Tibial artery (tissue), 4 donors: ENCODE data around the gene PPP1R15A.
A peak's percentile ranks its signal among the peaks of the same experiment; 100 is the strongest.
"Not testable (repeated sequence)": the region's sequence is repeated elsewhere in the genome, so short reads cannot be mapped to it uniquely, and the experiment has no call there.

Source experiments
- DNase-seq, 2 donors: peaks; one replicate each; pipeline ENCODE4 v3.0.0-alpha.2; 2019
- H3K27ac ChIP-seq, 2 donors: fragments of 200-600 bp; sonication (generic) in 1 of 2; 1 replicate in 1 of 2; 2 replicates in 1 of 2; pipeline ENCODE4 v1.5.1; 2018 to 2019; ENCODE audit warnings: mild to moderate bottlenecking in 1 of 2
- H3K27me3 ChIP-seq, 2 donors: fragments of 200-600 bp; sonication (generic) in 1 of 2; one replicate each; pipeline versions ENCODE4 v1.5.1 to v1.6.0; 2016 to 2019
- H3K36me3 ChIP-seq, 3 donors: fragments of 200-600 bp; sonication (generic) in 2 of 3; one replicate each; pipeline ENCODE4 v1.5.1; 2016 to 2019; ENCODE audit warnings: mild to moderate bottlenecking in 2 of 3
- H3K4me1 ChIP-seq, 4 donors: fragments of 200-600 bp; sonication (generic) in 2 of 4; 1 replicate in 3 of 4; 2 replicates in 1 of 4; pipeline ENCODE4 v1.5.1; 2016 to 2019
- H3K4me3 ChIP-seq, 2 donors: fragments of 200-600 bp; sonication (generic) in 1 of 2; 1 replicate in 1 of 2; 2 replicates in 1 of 2; pipeline ENCODE4 v1.5.1; 2018 to 2019; ENCODE audit warnings: mild to moderate bottlenecking in 2 of 2
- H3K9me3 ChIP-seq, 3 donors: fragments of 200-600 bp; sonication (generic) in 1 of 3; one replicate each; pipeline ENCODE4 v1.5.1; 2016 to 2019
- intact Hi-C: fragments of 100-400 bp; cut with DNase I; formaldehyde crosslinking; loops from one replicate; pipeline ENCODE4 v1.15.0; 2023; ENCODE audit warnings: low total_unique reads
- TF ChIP-seq, protein P1 (sequence below), 2 experiments: fragments of 200-600 bp in 1 of 2; fragments of 450-650 bp in 1 of 2; IDR thresholded peaks; one replicate each; pipeline ENCODE4 v1.5.1; 2017 to 2019; ENCODE audit warnings: antibody characterized with exemption in 2 of 2, mild to moderate bottlenecking in 1 of 2, moderate library complexity in 1 of 2

PPP1R15A gene

DNA sequence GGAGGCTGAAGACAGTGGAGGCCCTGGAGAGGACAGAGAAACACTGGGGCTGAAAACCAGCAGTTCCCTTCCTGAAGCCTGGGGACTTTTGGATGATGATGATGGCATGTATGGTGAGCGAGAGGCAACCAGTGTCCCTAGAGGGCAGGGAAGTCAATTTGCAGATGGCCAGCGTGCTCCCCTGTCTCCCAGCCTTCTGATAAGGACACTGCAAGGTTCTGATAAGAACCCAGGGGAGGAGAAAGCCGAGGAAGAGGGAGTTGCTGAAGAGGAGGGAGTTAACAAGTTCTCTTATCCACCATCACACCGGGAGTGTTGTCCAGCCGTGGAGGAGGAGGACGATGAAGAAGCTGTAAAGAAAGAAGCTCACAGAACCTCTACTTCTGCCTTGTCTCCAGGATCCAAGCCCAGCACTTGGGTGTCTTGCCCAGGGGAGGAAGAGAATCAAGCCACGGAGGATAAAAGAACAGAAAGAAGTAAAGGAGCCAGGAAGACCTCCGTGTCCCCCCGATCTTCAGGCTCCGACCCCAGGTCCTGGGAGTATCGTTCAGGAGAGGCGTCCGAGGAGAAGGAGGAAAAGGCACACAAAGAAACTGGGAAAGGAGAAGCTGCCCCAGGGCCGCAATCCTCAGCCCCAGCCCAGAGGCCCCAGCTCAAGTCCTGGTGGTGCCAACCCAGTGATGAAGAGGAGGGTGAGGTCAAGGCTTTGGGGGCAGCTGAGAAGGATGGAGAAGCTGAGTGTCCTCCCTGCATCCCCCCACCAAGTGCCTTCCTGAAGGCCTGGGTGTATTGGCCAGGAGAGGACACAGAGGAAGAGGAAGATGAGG is 1.5 kb downstream of the PPP1R15A start:
- Histone ChIP-seq H3K27me3 (no peaks in the 10 kb centered on the region), H3K27ac (peak overlapping the region; percentile 99 to 100), H3K9me3 (no peaks in the 10 kb centered on the region), H3K4me3 (peak overlapping the region; percentile 95 to 100), H3K36me3 (peaks cover 42 to 48% (median 46%) of the 10 kb centered on the region in 3 donors), H3K4me1 (peaks cover 0 to 55% (median 34%) of the 10 kb centered on the region in 4 donors)
- intact Hi-C loops = loop anchor here (5.0 to 10.0 kb wide), 2 partner anchors 91 to 244 kb away; partner anchors contain the start of genes C19orf73, FTL and PPFIA3
- TF ChIP-seq, protein P1, sequence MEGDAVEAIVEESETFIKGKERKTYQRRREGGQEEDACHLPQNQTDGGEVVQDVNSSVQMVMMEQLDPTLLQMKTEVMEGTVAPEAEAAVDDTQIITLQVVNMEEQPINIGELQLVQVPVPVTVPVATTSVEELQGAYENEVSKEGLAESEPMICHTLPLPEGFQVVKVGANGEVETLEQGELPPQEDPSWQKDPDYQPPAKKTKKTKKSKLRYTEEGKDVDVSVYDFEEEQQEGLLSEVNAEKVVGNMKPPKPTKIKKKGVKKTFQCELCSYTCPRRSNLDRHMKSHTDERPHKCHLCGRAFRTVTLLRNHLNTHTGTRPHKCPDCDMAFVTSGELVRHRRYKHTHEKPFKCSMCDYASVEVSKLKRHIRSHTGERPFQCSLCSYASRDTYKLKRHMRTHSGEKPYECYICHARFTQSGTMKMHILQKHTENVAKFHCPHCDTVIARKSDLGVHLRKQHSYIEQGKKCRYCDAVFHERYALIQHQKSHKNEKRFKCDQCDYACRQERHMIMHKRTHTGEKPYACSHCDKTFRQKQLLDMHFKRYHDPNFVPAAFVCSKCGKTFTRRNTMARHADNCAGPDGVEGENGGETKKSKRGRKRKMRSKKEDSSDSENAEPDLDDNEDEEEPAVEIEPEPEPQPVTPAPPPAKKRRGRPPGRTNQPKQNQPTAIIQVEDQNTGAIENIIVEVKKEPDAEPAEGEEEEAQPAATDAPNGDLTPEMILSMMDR (IDR thresholded peaks at IDR 0.05) = no peak
- no peak for DNase-seq

DNA sequence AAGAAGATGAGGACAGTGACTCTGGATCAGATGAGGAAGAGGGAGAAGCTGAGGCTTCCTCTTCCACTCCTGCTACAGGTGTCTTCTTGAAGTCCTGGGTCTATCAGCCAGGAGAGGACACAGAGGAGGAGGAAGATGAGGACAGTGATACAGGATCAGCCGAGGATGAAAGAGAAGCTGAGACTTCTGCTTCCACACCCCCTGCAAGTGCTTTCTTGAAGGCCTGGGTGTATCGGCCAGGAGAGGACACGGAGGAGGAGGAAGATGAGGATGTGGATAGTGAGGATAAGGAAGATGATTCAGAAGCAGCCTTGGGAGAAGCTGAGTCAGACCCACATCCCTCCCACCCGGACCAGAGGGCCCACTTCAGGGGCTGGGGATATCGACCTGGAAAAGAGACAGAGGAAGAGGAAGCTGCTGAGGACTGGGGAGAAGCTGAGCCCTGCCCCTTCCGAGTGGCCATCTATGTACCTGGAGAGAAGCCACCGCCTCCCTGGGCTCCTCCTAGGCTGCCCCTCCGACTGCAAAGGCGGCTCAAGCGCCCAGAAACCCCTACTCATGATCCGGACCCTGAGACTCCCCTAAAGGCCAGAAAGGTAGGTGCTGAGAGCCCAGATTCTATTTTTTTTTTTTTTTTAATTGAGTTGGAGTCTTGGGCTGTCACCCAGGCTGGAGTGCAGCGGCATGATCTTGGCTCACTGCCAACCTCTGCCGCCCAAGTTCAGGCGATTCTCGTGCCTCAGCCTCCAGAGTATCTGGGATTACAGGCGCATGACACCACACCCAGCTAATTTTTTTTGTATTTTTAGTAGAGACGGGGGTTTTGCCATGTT is 2.3 kb downstream of the PPP1R15A start:
- H3K9me3 ChIP-seq = no peaks in the 10 kb centered on the region
- TF ChIP-seq, protein P1 (IDR thresholded peaks at IDR 0.05) = no peak
- DNase-seq = peak in 1 of 2 donors; percentile 77
- peak overlapping the region; percentile 99 to 100 for H3K27ac ChIP-seq
- H3K27me3 ChIP-seq = no peaks in the 10 kb centered on the region
- intact Hi-C loops = loop anchor here (5.0 to 10.0 kb wide), 2 partner anchors 90 to 243 kb away; partner anchors contain the start of genes C19orf73, FTL and PPFIA3
- peak overlapping the region; percentile 95 to 100 for H3K4me3 ChIP-seq
- H3K4me1 ChIP-seq = peaks cover 0 to 56% (median 36%) of the 10 kb centered on the region in 4 donors
- H3K36me3 ChIP-seq = peaks cover 42 to 57% (median 46%) of the 10 kb centered on the region in 3 donors

- Histone ChIP-seq H3K4me3 (peak overlapping the region; percentile 95 to 100), H3K36me3 (peaks cover 42 to 61% (median 46%) of the 10 kb centered on the region in 3 donors)
- H3K27me3 ChIP-seq = not testable (repeated sequence)
These were observed 4.1 kb downstream of the PPP1R15A start for GRCh38 chr19:48876043-48876981.

GRCh38 chr19:48877855-48878195 is 5.6 kb downstream of the PPP1R15A start:
- intact Hi-C loops = loop anchor here (10.0 kb wide), 1 partner anchor 87 kb away; the partner anchor contains the start of gene FTL
- no peak for DNase-seq
- peaks cover 42 to 61% (median 46%) of the 10 kb centered on the region in 3 donors for H3K36me3 ChIP-seq
- peaks cover 0 to 54% (median 36%) of the 10 kb centered on the region in 4 donors for H3K4me1 ChIP-seq
- H3K27ac ChIP-seq = peak overlapping the region; percentile 99 to 100
- no peaks in the 10 kb centered on the region for H3K27me3 ChIP-seq
- TF ChIP-seq, protein P1 (IDR thresholded peaks at IDR 0.05) = no peak
- H3K9me3 ChIP-seq = no peaks in the 10 kb centered on the region
- no peak overlapping the region for H3K4me3 ChIP-seq

More at GRCh38 chr19:48876043-48876981, 4.1 kb downstream of the PPP1R15A start:
- DNase-seq = peak in 1 of 2 donors; percentile 59
- intact Hi-C loops = loop anchor here (10.0 kb wide), 1 partner anchor 88 kb away; the partner anchor contains the start of gene FTL
- H3K9me3 ChIP-seq = not testable (repeated sequence)
- H3K27ac ChIP-seq = peak overlapping the region; percentile 99 to 100
- peaks cover 0 to 60% (median 36%) of the 10 kb centered on the region in 4 donors for H3K4me1 ChIP-seq

GRCh38 chr19:48878196-48879024 is 6.2 kb downstream of the PPP1R15A start:
- no peaks in the 10 kb centered on the region for H3K9me3 ChIP-seq
- peaks cover 40 to 59% (median 43%) of the 10 kb centered on the region in 3 donors for H3K36me3 ChIP-seq
- peak overlapping the region; percentile 99 to 100 for H3K27ac ChIP-seq
- no peaks in the 10 kb centered on the region for H3K27me3 ChIP-seq
- H3K4me3 ChIP-seq = no peak overlapping the region
- intact Hi-C loops = loop anchor here (10.0 kb wide), 1 partner anchor 86 kb away; the partner anchor contains the start of gene FTL
- peak; percentile 59 to 81 for DNase-seq
- H3K4me1 ChIP-seq = peaks cover 0 to 54% (median 36%) of the 10 kb centered on the region in 4 donors
- TF ChIP-seq, protein P1 (IDR thresholded peaks at IDR 0.05) = no peak
